Panc1 (cell line): Measurements from ENCODE around the gene HELZ.

ENCODE experiments used
- CTCF ChIP-seq: fragments of 450-650 bp; IDR thresholded peaks from 2 replicates; pipeline ENCODE4 v1.5.1; 2017; ENCODE audit warnings: mild to moderate bottlenecking
- SIN3A ChIP-seq: IDR thresholded peaks from 2 replicates; pipeline ENCODE4 v1.6.1; 2012; ENCODE audit warnings: low read depth, mild to moderate bottlenecking, low read length, moderate library complexity, borderline replicate concordance; ENCODE audit not compliant: insufficient read depth

DNA sequence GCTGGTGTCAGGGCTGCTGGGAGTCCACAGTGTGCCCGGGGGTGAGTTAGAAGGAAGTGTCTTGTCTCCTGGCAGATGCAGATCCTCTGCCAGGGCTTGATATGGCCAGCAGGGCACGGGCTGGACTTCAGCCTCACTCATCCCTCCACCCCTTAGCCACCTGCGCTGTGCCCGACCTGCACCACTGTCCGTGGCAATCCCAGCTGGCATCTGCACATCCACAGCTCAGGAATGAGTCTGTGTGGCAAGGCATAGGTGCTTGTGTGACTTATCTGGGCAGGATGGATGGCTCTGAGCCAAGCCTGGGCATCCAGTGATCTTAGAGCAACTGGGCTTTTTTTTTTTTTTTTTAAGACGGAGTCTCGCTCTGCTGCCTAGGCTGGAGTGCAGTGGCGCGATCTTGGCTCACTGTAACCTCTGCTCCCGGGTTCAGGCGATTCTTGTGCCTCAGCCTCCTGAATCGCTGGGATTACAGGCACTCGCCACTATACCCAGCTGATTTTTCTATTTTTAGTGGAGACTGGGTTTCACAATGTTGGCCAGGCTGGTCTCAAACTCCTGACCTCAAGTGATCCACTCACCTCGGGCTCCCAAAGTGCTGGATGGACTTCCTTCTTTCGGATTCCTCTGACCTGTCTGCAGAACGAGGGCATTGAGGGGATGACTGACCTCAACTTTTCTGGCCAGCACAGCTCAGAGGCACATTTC lies 223.1 kb downstream of the HELZ start:
- TF ChIP-seq CTCF (no peak), SIN3A (no peak)
